Measurements from ENCODE around the gene CATSPERD.
A peak's percentile ranks its signal among the peaks of the same experiment; 100 is the strongest.

CATSPERD gene

DNA sequence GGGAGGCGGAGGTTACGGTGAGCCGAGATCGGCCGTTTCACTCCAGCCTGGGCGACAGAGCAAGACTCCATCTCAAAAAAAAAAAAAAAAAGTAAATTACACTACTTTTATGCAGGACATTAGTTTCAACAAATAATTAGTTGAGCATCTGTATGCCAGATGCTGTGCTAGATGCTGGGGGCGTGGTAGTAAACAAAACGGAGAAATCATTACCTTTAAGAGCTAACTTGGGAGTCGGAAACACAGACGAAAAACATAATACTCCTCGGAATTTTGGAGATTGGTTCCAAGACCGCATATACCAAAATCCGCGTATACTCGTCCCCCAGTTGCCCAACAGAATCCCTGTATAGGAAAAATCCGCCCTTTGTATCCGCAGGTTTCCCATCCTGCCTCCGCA lies 71.8 kb downstream of the CATSPERD start:
- Histone ChIP-seq H3K9me3 (ENCODE audit: insufficient read depth, low read depth, low read length) (no peaks in the 10 kb centered on the region), H3K27me3 (ENCODE audit: insufficient read depth, low read length) (no peaks in the 10 kb centered on the region), H3K4me3 (ENCODE audit: low read length) (no peak overlapping the region), H3K27ac (ENCODE audit: low read depth, low read length) (no peak overlapping the region), H3K4me1 (ENCODE audit: insufficient read depth, low read length) (no peaks in the 10 kb centered on the region), H3K36me3 (ENCODE audit: insufficient read depth, low read length) (peaks cover 29% of the 10 kb centered on the region), H3K9ac (ENCODE audit: low read depth, low read length) (no peak overlapping the region)
- 97% methylated on average over 18 of the region's 18 CpGs for WGBS

DNA sequence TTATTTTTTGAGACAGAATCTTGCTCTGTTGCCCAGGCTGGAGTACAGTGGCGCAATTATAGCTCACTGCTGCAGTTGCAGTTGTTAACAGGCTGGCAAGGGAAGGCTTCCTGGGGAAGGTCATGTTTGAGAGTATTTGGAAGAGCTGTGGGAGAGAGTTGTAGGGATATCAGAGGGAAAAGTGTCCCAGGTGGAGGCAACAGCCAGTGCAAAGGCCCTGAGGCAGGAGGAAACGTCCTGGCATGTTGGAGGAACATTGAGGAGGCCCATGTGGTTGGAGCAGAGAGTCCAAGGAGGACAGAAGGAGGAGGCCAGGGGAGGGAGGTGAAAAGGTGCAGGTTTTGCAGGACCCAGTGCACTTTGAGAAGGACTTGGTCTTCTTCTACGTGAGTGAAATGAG lies 72.8 kb downstream of the CATSPERD start:
- no peak overlapping the region for H3K4me3 ChIP-seq (ENCODE audit: low read length)
- 89% methylated on average over 3 of the region's 3 CpGs for WGBS
- H3K9ac ChIP-seq (ENCODE audit: low read depth, low read length) = no peak overlapping the region
- peaks cover 19% of the 10 kb centered on the region for H3K36me3 ChIP-seq (ENCODE audit: insufficient read depth, low read length)
- H3K9me3 ChIP-seq (ENCODE audit: insufficient read depth, low read depth, low read length) = no peaks in the 10 kb centered on the region
- no peaks in the 10 kb centered on the region; the same call in 1 of the 2 replicates for H3K27me3 ChIP-seq (ENCODE audit: insufficient read depth, low read length)
- H3K27ac ChIP-seq (ENCODE audit: low read depth, low read length) = no peak overlapping the region
- H3K4me1 ChIP-seq (ENCODE audit: insufficient read depth, low read length) = no peaks in the 10 kb centered on the region

DNA sequence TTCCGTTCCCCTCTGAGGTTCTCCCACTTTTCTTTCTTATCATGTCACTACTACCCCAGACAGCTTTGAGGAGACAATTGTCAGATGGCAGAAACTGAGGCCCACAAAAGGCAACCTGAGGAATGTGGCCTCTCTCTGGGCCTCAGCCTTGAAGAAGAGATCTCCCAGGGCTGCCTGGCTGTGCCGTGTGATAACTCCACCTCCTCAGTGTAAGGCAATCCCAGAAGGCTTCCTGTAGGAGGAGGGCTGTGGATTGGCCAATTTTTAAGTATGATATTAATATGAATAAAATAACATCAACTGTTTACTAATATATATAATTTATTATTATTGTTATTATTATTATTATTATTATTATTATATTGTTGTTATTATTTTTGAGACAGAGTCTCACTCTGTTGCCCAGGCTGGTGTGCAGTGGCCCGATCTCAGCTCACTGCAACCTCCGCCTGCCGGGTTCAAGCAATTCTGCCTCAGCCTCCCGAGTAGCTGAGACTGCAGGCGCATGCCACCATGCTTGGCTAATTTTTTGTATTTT lies 75.0 kb downstream of the CATSPERD start:
- Histone ChIP-seq H3K4me1 (ENCODE audit: insufficient read depth, low read length) (no peaks in the 10 kb centered on the region), H3K27ac (ENCODE audit: low read depth, low read length) (no peak overlapping the region), H3K36me3 (ENCODE audit: insufficient read depth, low read length) (no peaks in the 10 kb centered on the region), H3K27me3 (ENCODE audit: insufficient read depth, low read length) (no peaks in the 10 kb centered on the region; the same call in 1 of the 2 replicates), H3K4me3 (ENCODE audit: low read length) (no peak overlapping the region), H3K9ac (ENCODE audit: low read depth, low read length) (no peak overlapping the region), H3K9me3 (ENCODE audit: insufficient read depth, low read depth, low read length) (no peaks in the 10 kb centered on the region)
- 87% methylated on average over 7 of the region's 7 CpGs for WGBS

DNA sequence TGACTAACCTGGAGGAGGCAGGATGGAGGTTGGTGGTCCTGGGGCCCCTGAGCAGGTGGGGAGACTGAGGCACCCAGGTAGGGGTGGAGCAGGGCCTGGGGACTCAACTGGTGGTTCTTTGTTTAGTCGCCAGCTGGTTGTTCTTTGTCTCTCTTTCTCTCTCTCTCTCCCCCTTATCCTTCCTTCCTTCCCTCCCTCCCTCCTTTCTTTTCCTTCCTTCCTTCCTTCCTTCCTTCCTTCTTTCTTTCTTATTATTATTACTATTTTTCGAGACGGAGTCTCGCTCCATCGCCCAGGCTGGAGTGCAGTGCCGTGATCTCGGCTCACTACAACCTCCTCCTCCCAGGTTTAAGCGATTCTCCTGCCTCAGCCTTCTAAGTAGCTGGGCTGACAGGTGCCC lies 77.8 kb downstream of the CATSPERD start:
- Histone ChIP-seq H3K9ac (ENCODE audit: low read depth, low read length) (no peak overlapping the region), H3K27ac (ENCODE audit: low read depth, low read length) (no peak overlapping the region), H3K27me3 (ENCODE audit: insufficient read depth, low read length) (peaks cover 2% of the 10 kb centered on the region), H3K4me1 (ENCODE audit: insufficient read depth, low read length) (no peaks in the 10 kb centered on the region), H3K9me3 (ENCODE audit: insufficient read depth, low read depth, low read length) (no peaks in the 10 kb centered on the region), H3K36me3 (ENCODE audit: insufficient read depth, low read length) (no peaks in the 10 kb centered on the region), H3K4me3 (ENCODE audit: low read length) (no peak overlapping the region)
- WGBS = 90% methylated on average over 8 of the region's 8 CpGs

DNA sequence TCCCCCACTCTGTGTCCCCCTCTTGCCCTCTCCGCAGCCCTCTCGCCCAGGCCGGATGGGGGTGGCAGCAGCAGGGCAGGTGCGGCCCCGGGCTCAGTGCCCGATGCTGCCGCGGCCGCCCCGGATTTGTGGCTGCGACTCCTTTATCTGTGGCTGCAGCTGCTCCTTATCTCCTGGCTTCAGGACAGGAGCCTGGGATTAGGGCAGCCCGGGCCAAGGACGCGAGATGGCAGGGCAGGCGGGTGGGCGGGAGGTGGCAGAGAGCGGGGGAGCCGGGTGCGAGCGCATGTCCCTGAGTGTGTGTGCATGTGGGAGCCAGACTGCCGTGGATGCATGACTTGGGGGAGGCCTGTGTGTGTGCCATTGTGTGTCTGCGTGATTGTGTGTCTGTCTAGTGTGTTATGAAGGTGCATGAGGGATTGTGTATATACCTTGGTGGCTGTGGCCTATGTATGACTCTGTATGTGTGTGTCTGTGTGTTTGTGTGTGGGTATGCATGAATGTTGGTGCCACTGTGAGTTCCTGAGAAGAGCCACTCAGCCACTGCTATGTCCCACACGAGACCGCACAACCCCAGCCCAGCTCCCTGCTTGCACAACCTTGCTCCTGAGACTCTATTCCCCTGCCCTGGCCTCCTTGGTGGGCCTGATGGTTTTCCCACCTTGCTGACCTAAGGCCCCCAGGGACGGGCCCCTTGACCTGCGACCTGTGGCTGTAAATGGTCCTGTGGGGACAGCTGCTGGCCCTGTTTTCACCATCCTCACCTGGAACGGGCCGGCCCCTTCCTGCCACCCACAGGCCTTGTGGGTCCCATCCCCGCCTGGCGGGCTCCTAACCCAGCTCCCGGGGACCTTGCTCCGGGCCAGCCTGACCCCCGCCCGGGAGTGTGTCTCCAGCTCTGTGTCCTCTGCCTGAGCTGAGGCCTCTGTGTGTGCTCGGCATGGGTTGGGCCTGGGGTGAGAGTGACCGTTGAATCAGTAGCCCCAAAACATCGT lies 79.1 kb downstream of the CATSPERD start:
- H3K27ac ChIP-seq (ENCODE audit: low read depth, low read length) = no peak overlapping the region
- no peaks in the 10 kb centered on the region for H3K4me1 ChIP-seq (ENCODE audit: insufficient read depth, low read length)
- no peak overlapping the region for H3K4me3 ChIP-seq (ENCODE audit: low read length)
- no peak overlapping the region for H3K9ac ChIP-seq (ENCODE audit: low read depth, low read length)
- no peaks in the 10 kb centered on the region for H3K9me3 ChIP-seq (ENCODE audit: insufficient read depth, low read depth, low read length)
- no peaks in the 10 kb centered on the region for H3K36me3 ChIP-seq (ENCODE audit: insufficient read depth, low read length)
- WGBS = 91% methylated on average over 37 of the region's 37 CpGs
- peaks cover 10% of the 10 kb centered on the region for H3K27me3 ChIP-seq (ENCODE audit: insufficient read depth, low read length)

DNA sequence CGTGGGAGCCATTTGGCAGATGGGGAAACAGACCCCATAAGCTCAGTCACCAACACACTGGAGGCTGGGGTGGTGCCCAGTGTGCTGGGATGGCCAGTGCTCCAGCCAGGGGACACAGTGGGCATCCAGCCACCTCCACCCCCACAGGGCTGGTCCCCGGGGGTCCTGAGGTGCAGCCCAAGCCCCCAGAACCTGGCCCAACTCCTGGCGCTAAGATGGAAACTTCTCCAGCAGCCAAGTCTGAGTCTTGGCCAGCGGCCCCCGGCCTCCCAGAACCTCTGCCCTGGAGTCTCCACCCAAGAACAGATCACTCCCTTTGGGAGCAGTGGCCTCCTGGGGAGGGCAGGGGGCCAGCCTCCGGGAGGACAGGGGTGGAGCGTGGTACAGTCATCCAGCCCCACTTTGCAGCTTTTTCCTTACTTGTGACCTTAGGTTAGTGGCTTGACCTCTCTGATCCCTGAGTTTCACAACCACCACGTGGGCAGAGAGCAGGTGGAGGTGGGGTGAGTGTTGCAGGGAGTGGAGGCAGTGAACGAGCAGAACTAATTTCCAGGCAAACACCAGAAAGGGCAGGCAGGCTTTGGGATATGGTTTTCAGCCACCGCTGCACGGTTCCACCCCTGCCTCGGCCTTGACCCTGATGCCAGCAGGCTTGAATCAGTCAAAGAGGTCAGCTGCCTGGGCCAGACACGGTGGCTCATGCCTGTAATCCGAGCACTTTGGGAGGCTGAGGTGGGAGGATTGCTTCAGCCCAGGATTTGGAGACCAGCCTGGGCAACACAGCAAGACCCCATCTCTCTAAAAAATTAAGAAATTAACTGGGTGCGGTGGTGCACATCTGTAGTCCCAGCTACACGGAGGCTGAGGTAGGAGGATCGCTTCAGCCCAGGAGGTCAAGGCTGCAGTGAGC lies 80.2 kb downstream of the CATSPERD start:
- Histone ChIP-seq H3K36me3 (ENCODE audit: insufficient read depth, low read length) (no peaks in the 10 kb centered on the region), H3K9me3 (ENCODE audit: insufficient read depth, low read depth, low read length) (no peaks in the 10 kb centered on the region), H3K4me1 (ENCODE audit: insufficient read depth, low read length) (no peaks in the 10 kb centered on the region), H3K9ac (ENCODE audit: low read depth, low read length) (no peak overlapping the region), H3K27ac (ENCODE audit: low read depth, low read length) (no peak overlapping the region), H3K4me3 (ENCODE audit: low read length) (no peak overlapping the region), H3K27me3 (ENCODE audit: insufficient read depth, low read length) (peaks cover 16% of the 10 kb centered on the region)
- WGBS = 86% methylated on average over 17 of the region's 17 CpGs

DNA sequence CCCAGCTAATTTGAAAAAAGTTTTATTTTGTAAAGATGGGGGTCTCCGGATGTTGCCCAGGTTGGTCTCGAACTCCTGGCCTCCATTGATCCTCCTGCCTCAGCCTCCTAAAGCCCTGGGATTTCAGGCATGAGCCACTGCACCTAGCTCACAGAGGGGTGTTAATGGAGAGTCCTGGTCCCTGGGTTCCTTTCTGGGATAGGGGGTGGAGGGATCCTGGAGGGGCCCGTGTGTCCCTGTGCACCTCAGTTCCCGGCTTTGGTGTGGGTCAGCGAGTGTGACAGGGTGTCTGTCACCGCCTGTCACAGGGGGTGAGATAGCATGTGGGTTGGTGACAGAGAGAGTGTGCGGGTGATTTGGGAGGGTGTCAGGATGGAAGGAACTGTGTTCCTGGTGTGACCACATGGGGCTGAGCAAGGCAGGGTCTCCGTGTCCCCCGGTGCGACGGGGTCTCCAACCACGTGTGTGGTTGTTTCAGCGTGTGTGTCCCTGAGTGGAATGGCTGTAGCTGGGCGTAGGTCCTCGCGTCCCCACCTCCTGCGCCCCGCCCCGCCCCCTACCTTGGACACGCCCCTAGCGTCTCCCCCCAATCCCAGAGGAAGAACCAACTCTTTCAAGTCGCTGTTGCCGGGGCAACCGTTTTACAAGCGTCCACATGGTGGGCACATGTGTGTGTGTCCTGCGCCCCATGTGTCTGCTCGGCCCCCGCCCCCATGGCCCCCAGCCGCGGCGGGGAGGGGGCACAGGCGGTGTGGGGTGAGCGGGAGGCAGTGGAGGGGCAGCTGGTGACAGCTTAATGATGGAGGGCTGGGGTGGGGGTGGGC lies 81.6 kb downstream of the CATSPERD start:
- 28% methylated on average over 32 of the region's 33 CpGs for WGBS
- H3K27ac ChIP-seq (ENCODE audit: low read depth, low read length) = no peak overlapping the region
- no peaks in the 10 kb centered on the region for H3K9me3 ChIP-seq (ENCODE audit: insufficient read depth, low read depth, low read length)
- no peak overlapping the region for H3K9ac ChIP-seq (ENCODE audit: low read depth, low read length)
- H3K4me3 ChIP-seq (ENCODE audit: low read length) = no peak overlapping the region
- no peaks in the 10 kb centered on the region for H3K36me3 ChIP-seq (ENCODE audit: insufficient read depth, low read length)
- no peaks in the 10 kb centered on the region for H3K4me1 ChIP-seq (ENCODE audit: insufficient read depth, low read length)
- peaks cover 17% of the 10 kb centered on the region for H3K27me3 ChIP-seq (ENCODE audit: insufficient read depth, low read length)

DNA sequence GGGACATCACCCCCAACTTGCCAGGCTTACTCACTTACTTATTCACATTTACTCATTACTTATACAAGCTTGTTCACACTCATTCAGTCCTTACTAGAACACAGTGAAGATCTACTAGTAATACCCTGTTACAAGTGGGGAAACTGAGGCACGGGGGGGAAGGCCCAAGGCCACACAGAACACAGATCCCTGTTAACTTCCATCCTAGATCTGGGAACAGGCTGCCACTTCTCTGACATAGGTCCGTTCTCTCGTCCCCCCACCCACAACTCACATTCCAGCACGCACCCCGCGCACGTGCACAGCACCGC lies 83.0 kb downstream of the CATSPERD start:
- 20% methylated on average over 8 of the region's 8 CpGs for WGBS
- peak overlapping the region; percentile 41 for H3K4me3 ChIP-seq (ENCODE audit: low read length)
- H3K4me1 ChIP-seq (ENCODE audit: insufficient read depth, low read length) = no peaks in the 10 kb centered on the region
- peaks cover 17% of the 10 kb centered on the region for H3K27me3 ChIP-seq (ENCODE audit: insufficient read depth, low read length)
- H3K27ac ChIP-seq (ENCODE audit: low read depth, low read length) = no peak overlapping the region
- no peaks in the 10 kb centered on the region for H3K9me3 ChIP-seq (ENCODE audit: insufficient read depth, low read depth, low read length)
- no peaks in the 10 kb centered on the region for H3K36me3 ChIP-seq (ENCODE audit: insufficient read depth, low read length)
- peak overlapping the region; percentile 48 for H3K9ac ChIP-seq (ENCODE audit: low read depth, low read length)

DNA sequence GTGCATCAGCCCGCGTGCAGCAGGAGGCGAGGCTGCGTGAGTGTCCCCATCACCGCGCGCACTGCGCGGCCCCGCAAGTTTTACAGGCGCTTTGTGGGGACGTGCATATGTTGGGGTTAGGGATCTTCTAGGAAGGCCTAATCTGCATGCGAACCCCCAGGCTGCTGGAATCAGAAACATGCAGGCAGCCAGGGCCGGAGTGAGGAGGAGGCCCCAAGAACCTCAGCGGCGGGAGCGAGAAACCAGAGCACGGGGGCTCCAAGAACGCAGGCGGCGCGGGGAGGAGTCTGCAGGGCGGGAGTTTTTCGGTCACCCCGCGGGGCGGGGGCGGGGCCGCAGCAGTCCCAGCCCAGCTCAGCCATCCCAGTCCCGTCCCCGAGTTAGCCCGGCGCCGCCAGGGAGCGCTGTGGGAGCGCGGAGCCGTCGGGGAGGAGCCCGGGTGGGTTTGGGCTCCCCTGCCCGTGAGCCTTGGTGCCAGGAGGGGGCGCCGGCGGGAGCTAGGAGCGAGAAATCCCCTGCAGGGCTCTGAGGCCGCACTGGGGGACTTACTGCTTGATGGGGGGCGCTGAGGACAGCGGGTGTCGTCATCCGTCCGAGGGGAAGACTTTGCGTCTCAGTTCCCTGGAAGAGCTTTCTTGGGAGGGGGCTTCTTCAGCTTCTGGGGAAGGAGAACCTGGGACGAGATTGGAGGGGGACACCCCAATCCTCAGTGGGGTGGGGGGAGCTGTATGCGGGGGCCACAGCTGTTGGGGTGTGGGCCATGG lies 83.5 kb downstream of the CATSPERD start:
- Histone ChIP-seq H3K27ac (ENCODE audit: low read depth, low read length) (no peak overlapping the region), H3K9me3 (ENCODE audit: insufficient read depth, low read depth, low read length) (no peaks in the 10 kb centered on the region), H3K4me3 (ENCODE audit: low read length) (peak overlapping the region; percentile 45), H3K36me3 (ENCODE audit: insufficient read depth, low read length) (no peaks in the 10 kb centered on the region), H3K9ac (ENCODE audit: low read depth, low read length) (peak overlapping the region; percentile 48), H3K27me3 (ENCODE audit: insufficient read depth, low read length) (peaks cover 17% of the 10 kb centered on the region), H3K4me1 (ENCODE audit: insufficient read depth, low read length) (no peaks in the 10 kb centered on the region)
- WGBS = 5% methylated on average over 54 of the region's 54 CpGs

All from HUES64 (cell line).